HEK293 (cell line): ENCODE measurements around the gene ACTR8.
A peak's percentile ranks its signal among the peaks of the same experiment; 100 is the strongest.

Source experiments
- CTCF ChIA-PET: fragments of 350-600 bp; formaldehyde crosslinking; extraction: SDS; loops from one replicate; lab custom pipeline; 2021; ENCODE audit warnings: antibody characterized with exemption; lab: Yijun Ruan, JAX
- POLR2A ChIA-PET: fragments of 300-600 bp; formaldehyde crosslinking; extraction: SDS; loops from one replicate; lab custom pipeline; 2020; ENCODE audit warnings: antibody characterized with exemption, inconsistent platforms; lab: Yijun Ruan, JAX
- H3K27ac ChIP-seq: fragments of 200-500 bp; sonication (Bioruptor generic); 2 replicates; pipeline ENCODE4 v1.5.1; 2014; ENCODE audit warnings: low read depth, low read length, control low read depth, inconsistent platforms; ENCODE audit errors: extremely low read depth
- H3K36me3 ChIP-seq, 2 experiments: fragments of 200-500 bp in 1 of 2; sonication (Bioruptor generic) in 1 of 2; 1 replicate in 1 of 2; 2 replicates in 1 of 2; pipeline ENCODE4 v1.5.1; 2014 to 2017; ENCODE audit warnings: inconsistent platforms in 2 of 2, low read length in 2 of 2; ENCODE audit not compliant: control insufficient read depth in 2 of 2, insufficient read depth in 1 of 2
- H3K4me1 ChIP-seq: fragments of 200-500 bp; sonication (Bioruptor generic); 2 replicates; pipeline ENCODE4 v1.5.1; 2014; ENCODE audit warnings: mild to moderate bottlenecking, low read length, inconsistent platforms; ENCODE audit not compliant: control insufficient read depth, insufficient read depth
- H3K4me3 ChIP-seq: 2 replicates; pipeline ENCODE4 v1.5.1; 2011; ENCODE audit warnings: low read depth, mild to moderate bottlenecking, control low read depth, low read length, moderate library complexity
- H3K9me3 ChIP-seq: fragments of 200-500 bp; sonication (Bioruptor generic); 2 replicates; pipeline ENCODE4 v1.5.1; 2014; ENCODE audit warnings: low read depth, low read length, inconsistent platforms; ENCODE audit not compliant: control insufficient read depth, insufficient read depth
- FEZF1 ChIP-seq: fragments of 450-650 bp; formaldehyde crosslinking; IDR thresholded peaks from 2 replicates; pipeline ENCODE4 v1.5.1; 2016; ENCODE audit warnings: missing biosample characterization, missing genetic modification characterization
- KLF9 ChIP-seq: fragments of 450-650 bp; formaldehyde crosslinking; IDR thresholded peaks from 2 replicates; pipeline ENCODE4 v1.5.1; 2016; ENCODE audit warnings: missing biosample characterization, missing genetic modification characterization, low read depth
- RBAK ChIP-seq: fragments of 450-650 bp; formaldehyde crosslinking; IDR thresholded peaks from 2 replicates; pipeline ENCODE4 v1.5.1; 2016; ENCODE audit warnings: missing biosample characterization, missing genetic modification characterization
- SALL2 ChIP-seq: fragments of 450-650 bp; formaldehyde crosslinking; IDR thresholded peaks from 2 replicates; pipeline ENCODE4 v1.5.0; 2017; ENCODE audit warnings: missing biosample characterization, mild to moderate bottlenecking, missing genetic modification characterization, borderline replicate concordance
- SCRT1 ChIP-seq: fragments of 450-650 bp; formaldehyde crosslinking; IDR thresholded peaks from 2 replicates; pipeline ENCODE4 v1.5.1; 2016; ENCODE audit warnings: missing biosample characterization, missing genetic modification characterization, borderline replicate concordance
- SCRT2 ChIP-seq: fragments of 450-650 bp; formaldehyde crosslinking; IDR thresholded peaks from 2 replicates; pipeline ENCODE4 v1.5.1; 2016; ENCODE audit warnings: missing biosample characterization, missing genetic modification characterization
- SP2 ChIP-seq: fragments of 450-650 bp; formaldehyde crosslinking; IDR thresholded peaks from 2 replicates; pipeline ENCODE4 v1.5.1; 2016; ENCODE audit warnings: missing biosample characterization, missing genetic modification characterization
- ZBTB20 ChIP-seq: fragments of 450-650 bp; formaldehyde crosslinking; IDR thresholded peaks from 2 replicates; pipeline ENCODE4 v1.5.1; 2016; ENCODE audit warnings: missing biosample characterization, missing genetic modification characterization
- ZBTB21 ChIP-seq: fragments of 450-650 bp; formaldehyde crosslinking; IDR thresholded peaks from 2 replicates; pipeline ENCODE4 v1.5.1; 2017; ENCODE audit warnings: missing biosample characterization, missing genetic modification characterization
- ZBTB48 ChIP-seq: fragments of 450-650 bp; formaldehyde crosslinking; IDR thresholded peaks from 2 replicates; pipeline ENCODE4 v1.5.1; 2016; ENCODE audit warnings: missing biosample characterization, missing genetic modification characterization
- ZBTB7A ChIP-seq: fragments of 450-650 bp; formaldehyde crosslinking; IDR thresholded peaks from 2 replicates; pipeline ENCODE4 v1.5.1; 2016; ENCODE audit warnings: low read depth, missing biosample characterization, missing genetic modification characterization
- ZBTB8A ChIP-seq: fragments of 450-650 bp; formaldehyde crosslinking; IDR thresholded peaks from 2 replicates; pipeline ENCODE4 v1.5.1; 2016; ENCODE audit warnings: missing biosample characterization, missing genetic modification characterization
- ZNF112 ChIP-seq: fragments of 450-650 bp; formaldehyde crosslinking; IDR thresholded peaks from 2 replicates; pipeline ENCODE4 v1.5.0; 2017; ENCODE audit warnings: missing biosample characterization, missing genetic modification characterization
- ZNF132 ChIP-seq: fragments of 450-650 bp; formaldehyde crosslinking; IDR thresholded peaks from 2 replicates; pipeline ENCODE4 v1.5.1; 2017; ENCODE audit warnings: missing biosample characterization, missing genetic modification characterization, borderline replicate concordance
- ZNF155 ChIP-seq: fragments of 450-650 bp; formaldehyde crosslinking; IDR thresholded peaks from 2 replicates; pipeline ENCODE4 v1.5.1; 2016; ENCODE audit warnings: missing biosample characterization, missing genetic modification characterization
- ZNF169 ChIP-seq: fragments of 450-650 bp; formaldehyde crosslinking; IDR thresholded peaks from 2 replicates; pipeline ENCODE4 v1.5.1; 2016; ENCODE audit warnings: missing biosample characterization, missing genetic modification characterization
- ZNF214 ChIP-seq: fragments of 450-650 bp; formaldehyde crosslinking; IDR thresholded peaks from 2 replicates; pipeline ENCODE4 v1.5.1; 2017; ENCODE audit warnings: missing biosample characterization, mild to moderate bottlenecking, missing genetic modification characterization, borderline replicate concordance
- ZNF341 ChIP-seq: fragments of 450-650 bp; formaldehyde crosslinking; IDR thresholded peaks from 2 replicates; pipeline ENCODE4; 2016; ENCODE audit warnings: low read depth, missing biosample characterization, missing genetic modification characterization
- ZNF423 ChIP-seq: fragments of 450-650 bp; formaldehyde crosslinking; IDR thresholded peaks from 2 replicates; pipeline ENCODE4 v1.5.1; 2016; ENCODE audit warnings: missing biosample characterization, missing genetic modification characterization
- ZSCAN23 ChIP-seq: fragments of 450-650 bp; formaldehyde crosslinking; IDR thresholded peaks from 2 replicates; pipeline ENCODE4 v1.5.1; 2016; ENCODE audit warnings: missing biosample characterization, missing genetic modification characterization
- ZSCAN30 ChIP-seq: fragments of 450-650 bp; IDR thresholded peaks from 2 replicates; pipeline ENCODE4 v1.5.1; 2018; ENCODE audit warnings: missing biosample characterization, mild to moderate bottlenecking, missing genetic modification characterization, moderate library complexity
- TF ChIP-seq, protein P1 (sequence below): fragments of 450-650 bp; formaldehyde crosslinking; IDR thresholded peaks from 2 replicates; pipeline ENCODE4 v1.5.1; 2016; ENCODE audit warnings: missing biosample characterization, missing genetic modification characterization
- TF ChIP-seq, protein P2 (sequence below): fragments of 450-650 bp; formaldehyde crosslinking; IDR thresholded peaks from 2 replicates; pipeline ENCODE4 v1.5.1; 2016; ENCODE audit warnings: missing biosample characterization, missing genetic modification characterization
- TF ChIP-seq, protein P3 (sequence below): fragments of 450-650 bp; formaldehyde crosslinking; IDR thresholded peaks from 2 replicates; pipeline ENCODE4 v1.5.1; 2016; ENCODE audit warnings: missing biosample characterization, missing genetic modification characterization
- TF ChIP-seq, protein P4 (sequence below): sonication (generic); formaldehyde crosslinking; IDR thresholded peaks from 2 replicates; pipeline ENCODE4 v1.8.1; 2022; ENCODE audit warnings: mild to moderate bottlenecking, moderate library complexity, missing genetic modification reagents

The ACTR8 gene

DNA sequence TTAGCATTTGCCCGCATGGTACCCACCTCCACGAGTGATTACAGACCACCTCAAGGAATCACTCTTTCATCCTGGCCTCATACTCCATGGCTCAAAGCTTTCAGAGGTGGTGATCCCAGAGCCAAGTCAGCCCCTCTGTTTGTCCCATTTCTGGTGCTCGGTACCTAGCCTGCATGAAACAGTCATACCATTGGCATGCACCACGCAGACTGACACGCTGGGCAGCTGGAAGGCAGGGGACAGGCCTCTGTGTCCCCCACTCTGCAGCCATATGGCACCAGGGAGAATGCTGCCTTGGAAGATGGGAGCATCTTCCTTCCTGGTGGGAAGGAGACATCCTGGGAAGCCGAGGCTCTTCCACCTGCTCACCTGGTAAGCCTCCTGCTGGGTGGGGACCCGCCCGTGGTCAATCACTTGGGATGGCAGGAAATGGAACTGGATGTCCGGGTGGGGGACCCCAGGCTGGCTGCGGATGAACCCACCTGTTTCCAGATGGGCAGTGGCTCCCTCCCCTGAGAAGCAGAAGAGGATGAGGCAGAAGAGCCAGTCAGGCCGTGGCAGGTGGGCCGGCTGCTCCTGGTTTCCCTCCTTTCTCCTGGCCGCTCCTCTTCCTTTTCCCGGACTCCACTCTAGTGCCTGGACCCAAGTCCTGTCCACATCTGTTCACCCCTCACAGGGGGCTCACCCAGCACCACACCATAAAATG lies 62.6 kb downstream of the ACTR8 start (continued):
- TF ChIP-seq ZBTB20 (tag by site-specific recombination) (no peak), KLF9 (no peak)

DNA sequence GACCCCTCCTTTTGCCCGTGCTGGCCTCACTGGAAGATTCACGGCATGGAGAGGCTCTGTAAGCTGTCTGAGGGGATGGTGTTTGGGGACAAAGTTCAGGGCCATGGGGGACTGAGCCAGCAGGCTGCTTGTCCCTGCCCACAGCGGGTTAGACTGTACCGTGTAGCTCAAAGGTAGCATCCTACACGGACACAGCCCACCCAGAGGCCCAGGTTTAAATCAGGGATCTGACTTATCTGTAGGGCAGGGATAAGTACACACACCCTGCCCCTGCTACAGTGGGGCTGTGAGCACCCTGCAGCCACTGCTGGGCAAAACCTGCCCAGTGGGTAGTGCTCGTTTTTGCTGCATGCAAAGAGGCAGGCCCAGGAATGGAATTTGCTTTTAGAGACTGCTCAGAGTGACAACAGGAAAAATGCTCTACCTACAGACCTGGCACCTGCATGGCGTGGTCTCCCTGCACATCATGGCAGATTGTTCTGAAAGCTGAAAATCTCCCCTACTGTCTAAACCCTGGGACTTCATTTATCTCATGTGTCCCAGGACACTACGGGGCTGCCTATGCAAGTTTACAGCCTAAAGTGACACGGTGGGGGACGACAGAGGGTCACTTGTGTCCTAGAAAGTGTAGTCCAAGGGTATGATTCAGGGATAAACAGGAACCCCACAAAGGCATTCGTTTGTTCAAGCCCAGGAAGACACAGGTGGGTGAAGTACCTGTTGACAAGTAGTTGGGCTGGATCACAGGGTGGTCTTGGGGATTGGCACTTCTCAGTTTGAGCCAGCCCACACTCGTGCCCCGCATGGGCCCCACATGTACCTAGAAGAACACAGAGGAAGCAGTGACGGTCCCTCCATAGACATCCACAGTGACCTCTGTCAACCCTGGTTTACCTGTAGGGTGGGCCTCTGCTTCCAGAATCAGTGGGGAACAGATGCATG lies 63.5 kb downstream of the ACTR8 start:
- H3K4me1 ChIP-seq = no peaks in the 10 kb centered on the region
- POLR2A ChIA-PET = no interaction called here
- TF ChIP-seq, protein P1, sequence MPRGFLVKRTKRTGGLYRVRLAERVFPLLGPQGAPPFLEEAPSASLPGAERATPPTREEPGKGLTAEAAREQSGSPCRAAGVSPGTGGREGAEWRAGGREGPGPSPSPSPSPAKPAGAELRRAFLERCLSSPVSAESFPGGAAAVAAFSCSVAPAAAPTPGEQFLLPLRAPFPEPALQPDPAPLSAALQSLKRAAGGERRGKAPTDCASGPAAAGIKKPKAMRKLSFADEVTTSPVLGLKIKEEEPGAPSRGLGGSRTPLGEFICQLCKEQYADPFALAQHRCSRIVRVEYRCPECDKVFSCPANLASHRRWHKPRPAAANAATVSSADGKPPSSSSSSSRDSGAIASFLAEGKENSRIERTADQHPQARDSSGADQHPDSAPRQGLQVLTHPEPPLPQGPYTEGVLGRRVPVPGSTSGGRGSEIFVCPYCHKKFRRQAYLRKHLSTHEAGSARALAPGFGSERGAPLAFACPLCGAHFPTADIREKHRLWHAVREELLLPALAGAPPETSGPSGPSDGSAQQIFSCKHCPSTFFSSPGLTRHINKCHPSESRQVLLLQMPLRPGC (tag by site-specific recombination) = no peak
- TF ChIP-seq ZNF341 (no peak), SP2 (tag by site-specific recombination) (no peak), SCRT1 (tag by site-specific recombination) (peak; percentile 89), ZNF169 (no peak), ZSCAN30 (tag by site-specific recombination) (no peak), ZNF132 (tag by site-specific recombination) (no peak), ZNF214 (tag by site-specific recombination) (no peak), ZNF112 (tag by site-specific recombination) (no peak), SCRT2 (tag by site-specific recombination) (peak; percentile 89), ZSCAN23 (tag by site-specific recombination) (no peak), ZNF423 (tag by site-specific recombination) (no peak), ZBTB48 (tag by site-specific recombination) (no peak), ZNF155 (tag by site-specific recombination) (no peak), ZBTB21 (tag by site-specific recombination) (no peak)
- TF ChIP-seq, protein P2, sequence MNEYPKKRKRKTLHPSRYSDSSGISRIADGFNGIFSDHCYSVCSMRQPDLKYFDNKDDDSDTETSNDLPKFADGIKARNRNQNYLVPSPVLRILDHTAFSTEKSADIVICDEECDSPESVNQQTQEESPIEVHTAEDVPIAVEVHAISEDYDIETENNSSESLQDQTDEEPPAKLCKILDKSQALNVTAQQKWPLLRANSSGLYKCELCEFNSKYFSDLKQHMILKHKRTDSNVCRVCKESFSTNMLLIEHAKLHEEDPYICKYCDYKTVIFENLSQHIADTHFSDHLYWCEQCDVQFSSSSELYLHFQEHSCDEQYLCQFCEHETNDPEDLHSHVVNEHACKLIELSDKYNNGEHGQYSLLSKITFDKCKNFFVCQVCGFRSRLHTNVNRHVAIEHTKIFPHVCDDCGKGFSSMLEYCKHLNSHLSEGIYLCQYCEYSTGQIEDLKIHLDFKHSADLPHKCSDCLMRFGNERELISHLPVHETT (tag by site-specific recombination) = no peak
- H3K9me3 ChIP-seq = no peaks in the 10 kb centered on the region
- peaks cover 0 to 71% of the 10 kb centered on the region in 2 experiments; a peak in 1 of 3 replicates for H3K36me3 ChIP-seq
- no peak overlapping the region for H3K27ac ChIP-seq
- CTCF ChIA-PET = no interaction called here
- no peak overlapping the region for H3K4me3 ChIP-seq

DNA sequence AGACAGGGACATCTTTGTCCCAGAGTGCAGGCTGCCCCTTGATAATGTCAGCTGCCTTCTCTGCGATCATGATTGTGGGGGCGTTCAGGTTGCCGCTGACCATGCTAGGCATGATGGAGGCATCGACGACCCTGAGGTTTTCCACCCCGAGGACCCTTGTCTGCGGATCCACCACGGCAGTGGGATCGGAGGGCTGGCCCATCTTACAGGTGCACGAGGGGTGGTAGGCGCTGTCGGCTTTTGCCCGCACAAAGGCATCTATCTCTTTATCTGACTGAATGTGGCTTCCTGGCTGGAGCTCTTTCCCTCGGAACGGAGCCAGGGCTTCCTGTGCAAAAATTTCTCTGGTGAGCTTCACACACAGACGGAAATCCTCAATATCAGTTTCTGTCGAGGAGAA lies 64.1 kb downstream of the ACTR8 start:
- ChIA-PET CTCF (no interaction called here), POLR2A (no interaction called here)
- H3K4me3 ChIP-seq = no peak overlapping the region
- H3K4me1 ChIP-seq = no peaks in the 10 kb centered on the region
- H3K36me3 ChIP-seq = peaks cover 0 to 65% of the 10 kb centered on the region in 2 experiments; a peak in 1 of 3 replicates
- no peak overlapping the region for H3K27ac ChIP-seq
- no peaks in the 10 kb centered on the region for H3K9me3 ChIP-seq
- TF ChIP-seq RBAK = no peak
- TF ChIP-seq SALL2 (tag by site-specific recombination) = no peak
- TF ChIP-seq, protein P3, sequence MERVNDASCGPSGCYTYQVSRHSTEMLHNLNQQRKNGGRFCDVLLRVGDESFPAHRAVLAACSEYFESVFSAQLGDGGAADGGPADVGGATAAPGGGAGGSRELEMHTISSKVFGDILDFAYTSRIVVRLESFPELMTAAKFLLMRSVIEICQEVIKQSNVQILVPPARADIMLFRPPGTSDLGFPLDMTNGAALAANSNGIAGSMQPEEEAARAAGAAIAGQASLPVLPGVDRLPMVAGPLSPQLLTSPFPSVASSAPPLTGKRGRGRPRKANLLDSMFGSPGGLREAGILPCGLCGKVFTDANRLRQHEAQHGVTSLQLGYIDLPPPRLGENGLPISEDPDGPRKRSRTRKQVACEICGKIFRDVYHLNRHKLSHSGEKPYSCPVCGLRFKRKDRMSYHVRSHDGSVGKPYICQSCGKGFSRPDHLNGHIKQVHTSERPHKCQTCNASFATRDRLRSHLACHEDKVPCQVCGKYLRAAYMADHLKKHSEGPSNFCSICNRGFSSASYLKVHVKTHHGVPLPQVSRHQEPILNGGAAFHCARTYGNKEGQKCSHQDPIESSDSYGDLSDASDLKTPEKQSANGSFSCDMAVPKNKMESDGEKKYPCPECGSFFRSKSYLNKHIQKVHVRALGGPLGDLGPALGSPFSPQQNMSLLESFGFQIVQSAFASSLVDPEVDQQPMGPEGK (tag by site-specific recombination) = no peak
- TF ChIP-seq, protein P4, sequence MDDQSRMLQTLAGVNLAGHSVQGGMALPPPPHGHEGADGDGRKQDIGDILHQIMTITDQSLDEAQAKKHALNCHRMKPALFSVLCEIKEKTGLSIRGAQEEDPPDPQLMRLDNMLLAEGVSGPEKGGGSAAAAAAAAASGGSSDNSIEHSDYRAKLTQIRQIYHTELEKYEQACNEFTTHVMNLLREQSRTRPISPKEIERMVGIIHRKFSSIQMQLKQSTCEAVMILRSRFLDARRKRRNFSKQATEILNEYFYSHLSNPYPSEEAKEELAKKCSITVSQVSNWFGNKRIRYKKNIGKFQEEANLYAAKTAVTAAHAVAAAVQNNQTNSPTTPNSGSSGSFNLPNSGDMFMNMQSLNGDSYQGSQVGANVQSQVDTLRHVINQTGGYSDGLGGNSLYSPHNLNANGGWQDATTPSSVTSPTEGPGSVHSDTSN (CRISPR knock-in tag) = no peak
- TF ChIP-seq ZBTB8A = no peak
- no peak for TF ChIP-seq ZBTB7A
- TF ChIP-seq, protein P2 (tag by site-specific recombination) = no peak
- TF ChIP-seq FEZF1 (tag by site-specific recombination) = no peak
- no peak for TF ChIP-seq ZNF423 (tag by site-specific recombination)
